Stomach (tissue), 9 donors: ENCODE measurements around the gene TEAD2. TPM values are rescaled to one million over a fixed set of nuclear protein-coding genes. Genes with fewer than 3 reads are reported as not detected.

ENCODE experiments used
- DNase-seq, 2 donors: peaks; one replicate each; pipeline versions ENCODE4 v3.0.0 to v3.0.0-alpha.2; 2013 to 2019
- H3K27ac ChIP-seq, 5 donors: fragments of 200-600 bp in 4 of 5; sonication (generic) in 4 of 5; one replicate each; pipeline ENCODE4 v1.5.1; 2013 to 2019; ENCODE audit warnings: mild to moderate bottlenecking in 1 of 5, moderate library complexity in 1 of 5
- H3K27me3 ChIP-seq, 3 donors: fragments of 200-600 bp; sonication (generic); one replicate each; pipeline ENCODE4 v1.5.1; 2017 to 2019; ENCODE audit warnings: mixed run types in 1 of 3
- H3K36me3 ChIP-seq, 4 donors: fragments of 200-600 bp; sonication (generic); 1 replicate in 3 of 4; 2 replicates in 1 of 4; pipeline ENCODE4 v1.5.1; 2016 to 2019
- H3K4me1 ChIP-seq, 4 donors: fragments of 200-600 bp; sonication (generic); one replicate each; pipeline ENCODE4 v1.5.1; 2016 to 2019
- H3K4me3 ChIP-seq, 4 donors: fragments of 200-600 bp; sonication (generic) in 3 of 4; one replicate each; pipeline ENCODE4 v1.5.1; 2016 to 2019; ENCODE audit warnings: mild to moderate bottlenecking in 1 of 4
- H3K9me3 ChIP-seq, 4 donors: fragments of 200-600 bp; sonication (generic); one replicate each; pipeline ENCODE4 v1.5.1; 2016 to 2019
- CTCF ChIP-seq, 7 experiments: fragments of 450-650 bp in 4 of 7; fragments of 200-600 bp in 3 of 7; sonication (generic) in 3 of 7; IDR thresholded peaks; one replicate each; pipeline ENCODE4 v1.5.1; 2016 to 2019; ENCODE audit warnings: antibody characterized with exemption in 7 of 7, control low read depth in 2 of 7, mild to moderate bottlenecking in 1 of 7
- EP300 ChIP-seq: sonication (generic); formaldehyde crosslinking; IDR thresholded peaks from one replicate; pipeline ENCODE4 v1.6.1; 2017; ENCODE audit warnings: antibody characterized with exemption
- POLR2A ChIP-seq, 4 donors: fragments of 450-650 bp; IDR thresholded peaks; one replicate each; pipeline ENCODE4 v1.6.1; 2016; ENCODE audit warnings: antibody characterized with exemption in 4 of 4, control low read depth in 2 of 4, mild to moderate bottlenecking in 1 of 4, moderate library complexity in 1 of 4
- POLR2AphosphoS5 ChIP-seq, 3 donors: sonication (generic); formaldehyde crosslinking; IDR thresholded peaks; one replicate each; pipeline ENCODE4 v1.6.1; 2016; ENCODE audit warnings: antibody characterized with exemption in 3 of 3
- WGBS, 5 donors: extraction: QIAGEN DNeasy Blood & Tissue Kit in 3 of 5; methylation state at CpG; one replicate each; pipeline versions ENCODE4 v1.1.5 to v1.1.7; 2013 to 2018; 5-methylcytosine and 5-hydroxymethylcytosine counted together
- intact Hi-C: fragments of 100-400 bp; cut with DNase I; formaldehyde crosslinking; loops from one replicate; pipeline ENCODE4 v1.15.1; 2023; ENCODE audit warnings: low total_unique reads
- polyA plus RNA-seq, 3 donors: library from polyadenylated mRNA; stranded (reverse); fragments of 200-250 nt; gene quantifications; one replicate each; pipeline ENCODE4 v1.2.3, GENCODE V29; 2013
- total RNA-seq, 5 donors: library from RNA; depleted of rRNA; stranded (reverse); fragments of >200 nt; gene quantifications; one replicate each; pipeline versions ENCODE4 v1.1.0 to v1.2.3, GENCODE V29; 2014 to 2016
- donor health status: healthy with polysubstance abuse.
- donor health status: Bipolar disorder and iron deficiency.
- donor health status: healthy.

TEAD2 gene
- total and polyA plus RNA-seq, 8 donors = 4.3 to 42.0 (median 20.0) TPM

GRCh38 chr19:49390131-49390928, 28.1 kb upstream of the TEAD2 start:
- TF ChIP-seq POLR2A (IDR thresholded peaks at IDR 0.05) = no peak
- no peak for TF ChIP-seq CTCF (IDR thresholded peaks at IDR 0.05)
- no peak for TF ChIP-seq EP300
- Histone ChIP-seq H3K9me3 (no peaks in the 10 kb centered on the region), H3K27ac (no peak overlapping the region), H3K36me3 (no peaks in the 10 kb centered on the region), H3K4me3 (no peak overlapping the region), H3K27me3 (peaks cover 0 to 59% (median 10%) of the 10 kb centered on the region in 3 donors), H3K4me1 (peaks cover 0 to 13% (median 1%) of the 10 kb centered on the region in 4 donors)
- intact Hi-C loops = loop anchor here (5.0 kb wide), 1 partner anchor 52 kb away; the partner anchor contains the start of gene SLC17A7
- WGBS, 5 donors = 64 to 77% (median 67%) methylated on average over 16 to 26 of the region's 26 CpGs
- DNase-seq = peak in 1 of 2 donors; percentile 38

GRCh38 chr19:49389406-49389805, 27.2 kb upstream of the TEAD2 start:
- 89 to 96% (median 89%) methylated on average over 15 to 20 of the region's 20 CpGs for WGBS, 5 donors
- Histone ChIP-seq H3K4me1 (peaks cover 0 to 13% (median 1%) of the 10 kb centered on the region in 4 donors), H3K27me3 (peaks cover 0 to 57% (median 8%) of the 10 kb centered on the region in 3 donors), H3K36me3 (no peaks in the 10 kb centered on the region), H3K27ac (no peak overlapping the region), H3K4me3 (no peak overlapping the region), H3K9me3 (no peaks in the 10 kb centered on the region)
- DNase-seq = no peak
- TF ChIP-seq POLR2A (IDR thresholded peaks at IDR 0.05) (no peak), CTCF (IDR thresholded peaks at IDR 0.05) (no peak), POLR2AphosphoS5 (IDR thresholded peaks at IDR 0.05) (no peak), EP300 (no peak)
- intact Hi-C loops = no loop called here

GRCh38 chr19:49387936-49388372, 25.7 kb upstream of the TEAD2 start, which contains the start of gene KASH5:
TSS of gene KASH5 (plus strand) at chr19:49388249. CDS start at chr19:49390884, 2,635 bp downstream.
- Histone ChIP-seq H3K36me3 (no peaks in the 10 kb centered on the region), H3K4me1 (peaks cover 0 to 13% (median 1%) of the 10 kb centered on the region in 4 donors), H3K4me3 (peak within 1 kb of the TSS in 3 of 4 donors; percentile 11 to 23 (median 17)), H3K9me3 (peaks cover 0 to 2% (median 1%) of the 10 kb centered on the region in 4 donors), H3K27me3 (peaks cover 0 to 49% (median 3%) of the 10 kb centered on the region in 3 donors), H3K27ac (no peak within 1 kb of the TSS)
- TF ChIP-seq EP300 (no peak), CTCF (IDR thresholded peaks at IDR 0.05) (no peak), POLR2AphosphoS5 (IDR thresholded peaks at IDR 0.05) (peak in 1 of 3 donors; percentile 42), POLR2A (IDR thresholded peaks at IDR 0.05) (no peak)
- DNase-seq = peak; percentile 82 to 83
- 34 to 56% (median 51%) methylated on average over 40 of the region's 40 CpGs for WGBS, 5 donors
- intact Hi-C loops = no loop called here

GRCh38 chr19:49383599-49383998, 21.4 kb upstream of the TEAD2 start:
- intact Hi-C loops = no loop called here
- no peak for DNase-seq
- H3K27ac ChIP-seq = no peak overlapping the region
- H3K4me3 ChIP-seq = no peak overlapping the region
- H3K36me3 ChIP-seq = no peaks in the 10 kb centered on the region
- peaks cover 10 to 19% (median 13%) of the 10 kb centered on the region in 4 donors for H3K9me3 ChIP-seq
- WGBS, 5 donors = 37 to 84% (median 79%) methylated on average over 1 of the region's 1 CpG
- peaks cover 0 to 6% (median 0%) of the 10 kb centered on the region in 4 donors for H3K4me1 ChIP-seq
- H3K27me3 ChIP-seq = peaks cover 0 to 22% (median 3%) of the 10 kb centered on the region in 3 donors
- TF ChIP-seq POLR2AphosphoS5 (IDR thresholded peaks at IDR 0.05) = no peak
- TF ChIP-seq POLR2A (IDR thresholded peaks at IDR 0.05) = no peak
- no peak for TF ChIP-seq CTCF (IDR thresholded peaks at IDR 0.05)
- TF ChIP-seq EP300 = no peak
